ENCODE data around the gene NDUFB2.
"Not testable (repeated sequence)": the region's sequence is repeated elsewhere in the genome, so short reads cannot be mapped to it uniquely, and the experiment has no call there.

NDUFB2 gene

DNA sequence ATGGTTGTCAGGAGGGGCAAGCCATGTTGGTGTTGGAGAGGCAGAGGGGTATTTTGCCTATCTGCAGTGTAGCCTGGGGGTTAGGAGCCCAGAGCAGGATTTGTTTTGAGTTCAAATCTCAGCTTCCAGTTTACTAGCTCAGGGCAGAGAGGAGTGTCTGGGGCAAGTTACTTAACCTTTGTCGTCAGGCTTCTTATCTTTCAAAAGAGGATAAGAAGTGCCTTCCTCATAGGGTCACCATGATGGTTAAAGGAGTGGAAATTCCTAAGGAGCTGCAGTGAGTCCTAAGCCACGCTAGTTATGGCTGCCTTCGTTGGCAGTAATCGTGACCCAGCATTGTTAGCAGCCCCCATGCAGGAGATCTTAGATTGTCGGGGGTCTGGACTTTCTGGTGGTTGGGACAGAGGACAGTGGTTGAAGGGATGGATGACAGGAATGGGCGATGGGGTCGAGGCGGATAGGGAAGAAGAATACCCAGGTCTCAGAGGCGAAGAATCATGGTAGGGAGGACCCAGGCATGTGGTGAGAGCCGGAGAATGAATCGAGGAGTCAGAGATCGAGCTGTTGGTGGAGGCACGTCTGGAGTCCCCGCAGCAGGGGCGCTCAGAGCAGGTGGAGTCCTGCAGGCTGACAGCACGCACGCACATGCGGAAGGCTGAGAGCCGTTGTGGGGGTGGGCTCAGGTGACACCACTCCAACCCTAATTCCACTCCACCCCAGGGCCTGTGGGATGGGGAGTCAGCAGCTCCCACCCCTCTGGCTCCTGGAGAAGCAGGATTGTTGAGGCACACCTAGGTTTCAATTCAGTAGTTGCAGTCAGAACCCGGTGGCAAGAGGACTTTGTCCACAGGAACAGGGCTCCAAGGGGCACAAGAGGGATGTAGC, 12.2 kb upstream of the NDUFB2 start:
- TF ChIP-seq, protein P1, sequence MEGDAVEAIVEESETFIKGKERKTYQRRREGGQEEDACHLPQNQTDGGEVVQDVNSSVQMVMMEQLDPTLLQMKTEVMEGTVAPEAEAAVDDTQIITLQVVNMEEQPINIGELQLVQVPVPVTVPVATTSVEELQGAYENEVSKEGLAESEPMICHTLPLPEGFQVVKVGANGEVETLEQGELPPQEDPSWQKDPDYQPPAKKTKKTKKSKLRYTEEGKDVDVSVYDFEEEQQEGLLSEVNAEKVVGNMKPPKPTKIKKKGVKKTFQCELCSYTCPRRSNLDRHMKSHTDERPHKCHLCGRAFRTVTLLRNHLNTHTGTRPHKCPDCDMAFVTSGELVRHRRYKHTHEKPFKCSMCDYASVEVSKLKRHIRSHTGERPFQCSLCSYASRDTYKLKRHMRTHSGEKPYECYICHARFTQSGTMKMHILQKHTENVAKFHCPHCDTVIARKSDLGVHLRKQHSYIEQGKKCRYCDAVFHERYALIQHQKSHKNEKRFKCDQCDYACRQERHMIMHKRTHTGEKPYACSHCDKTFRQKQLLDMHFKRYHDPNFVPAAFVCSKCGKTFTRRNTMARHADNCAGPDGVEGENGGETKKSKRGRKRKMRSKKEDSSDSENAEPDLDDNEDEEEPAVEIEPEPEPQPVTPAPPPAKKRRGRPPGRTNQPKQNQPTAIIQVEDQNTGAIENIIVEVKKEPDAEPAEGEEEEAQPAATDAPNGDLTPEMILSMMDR (IDR thresholded peaks at IDR 0.05; ENCODE audit: insufficient read depth, low read depth, low read length, missing control alignments): no peak
- no peak for DNase-seq (ENCODE audit: low read depth)
- H3K4me3 ChIP-seq (ENCODE audit: low read depth, low read length): no peak overlapping the region

DNA sequence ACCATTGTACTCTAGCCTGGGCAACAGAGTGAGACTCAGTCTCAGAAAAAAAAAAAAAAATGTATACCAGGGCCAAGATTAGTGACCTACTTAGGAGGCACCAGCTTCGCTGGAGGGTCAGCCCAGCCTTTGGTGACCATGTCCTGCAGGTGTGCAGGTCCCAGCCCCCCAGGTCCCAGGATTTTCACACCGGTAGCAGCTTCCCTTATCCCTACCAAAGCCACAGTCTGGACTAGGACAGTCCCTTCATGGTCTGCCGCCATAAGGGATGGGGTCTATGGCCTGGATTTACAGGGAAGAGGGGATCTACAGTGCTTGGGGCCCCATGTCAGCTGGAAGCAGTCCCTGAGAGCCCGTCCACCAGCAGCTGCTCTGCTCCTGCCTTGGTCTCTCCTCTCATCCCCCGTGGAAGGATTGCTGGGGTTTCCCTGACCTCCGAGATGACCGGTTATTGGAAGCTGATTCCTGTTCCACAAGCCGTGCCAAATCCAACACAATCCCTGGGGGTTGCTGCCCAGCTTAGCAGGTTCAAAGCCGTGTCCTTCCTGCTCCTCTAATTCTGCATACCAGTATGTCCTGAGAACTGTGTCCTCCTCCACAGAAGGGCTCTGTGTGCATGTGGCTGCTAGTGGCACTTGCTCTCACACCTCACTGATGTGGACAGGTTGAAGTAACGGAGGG, 11.0 kb upstream of the NDUFB2 start:
- no peak overlapping the region for H3K4me3 ChIP-seq (ENCODE audit: low read depth, low read length)
- no peak for DNase-seq (ENCODE audit: low read depth)
- TF ChIP-seq, protein P1 (IDR thresholded peaks at IDR 0.05; ENCODE audit: insufficient read depth, low read depth, low read length, missing control alignments): no peak

DNA sequence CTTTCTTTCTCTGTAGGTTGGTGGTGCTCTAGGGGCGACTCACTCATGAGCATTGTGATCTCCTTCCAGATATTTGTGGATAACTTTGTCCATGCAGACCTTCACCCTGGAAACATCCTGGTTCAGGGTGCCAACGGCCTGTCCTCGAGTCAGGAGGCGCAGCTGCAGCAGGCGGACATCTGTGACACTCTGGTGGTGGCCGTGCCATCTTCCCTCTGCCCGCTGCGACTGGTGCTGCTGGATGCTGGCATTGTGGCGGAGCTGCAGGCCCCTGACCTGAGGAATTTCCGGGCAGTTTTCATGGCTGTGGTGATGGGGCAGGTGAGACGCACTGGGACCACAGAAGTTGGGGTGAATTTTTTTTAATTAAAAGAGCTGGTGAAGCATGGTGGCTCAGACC, 9.6 kb upstream of the NDUFB2 start:
- DNase-seq (ENCODE audit: low read depth): no peak
- TF ChIP-seq, protein P1 (IDR thresholded peaks at IDR 0.05; ENCODE audit: insufficient read depth, low read depth, low read length, missing control alignments): no peak
- H3K4me3 ChIP-seq (ENCODE audit: low read depth, low read length): no peak overlapping the region

DNA sequence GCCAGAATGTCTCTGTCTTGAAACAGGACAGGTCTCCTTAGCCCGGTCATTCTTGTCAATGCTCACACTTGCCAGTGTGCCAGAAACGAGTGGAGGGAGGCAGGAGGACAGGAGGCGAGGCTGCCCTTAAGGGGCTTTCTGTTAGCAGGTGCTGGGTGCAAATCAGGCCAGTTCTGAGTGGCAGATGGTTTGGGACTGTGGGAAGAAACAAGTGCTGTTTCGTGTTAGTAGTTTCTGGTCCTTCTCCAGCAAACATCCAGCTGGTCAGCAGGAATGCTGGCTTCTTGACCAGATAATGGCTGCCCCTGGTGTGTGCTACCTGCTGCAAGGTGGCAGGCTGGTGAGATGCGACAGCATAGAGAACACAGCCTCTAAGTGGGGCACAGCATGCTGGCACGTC, 8.2 kb upstream of the NDUFB2 start:
- TF ChIP-seq, protein P1 (IDR thresholded peaks at IDR 0.05; ENCODE audit: insufficient read depth, low read depth, low read length, missing control alignments): no peak
- DNase-seq (ENCODE audit: low read depth): no peak
- no peak overlapping the region for H3K4me3 ChIP-seq (ENCODE audit: low read depth, low read length)

DNA sequence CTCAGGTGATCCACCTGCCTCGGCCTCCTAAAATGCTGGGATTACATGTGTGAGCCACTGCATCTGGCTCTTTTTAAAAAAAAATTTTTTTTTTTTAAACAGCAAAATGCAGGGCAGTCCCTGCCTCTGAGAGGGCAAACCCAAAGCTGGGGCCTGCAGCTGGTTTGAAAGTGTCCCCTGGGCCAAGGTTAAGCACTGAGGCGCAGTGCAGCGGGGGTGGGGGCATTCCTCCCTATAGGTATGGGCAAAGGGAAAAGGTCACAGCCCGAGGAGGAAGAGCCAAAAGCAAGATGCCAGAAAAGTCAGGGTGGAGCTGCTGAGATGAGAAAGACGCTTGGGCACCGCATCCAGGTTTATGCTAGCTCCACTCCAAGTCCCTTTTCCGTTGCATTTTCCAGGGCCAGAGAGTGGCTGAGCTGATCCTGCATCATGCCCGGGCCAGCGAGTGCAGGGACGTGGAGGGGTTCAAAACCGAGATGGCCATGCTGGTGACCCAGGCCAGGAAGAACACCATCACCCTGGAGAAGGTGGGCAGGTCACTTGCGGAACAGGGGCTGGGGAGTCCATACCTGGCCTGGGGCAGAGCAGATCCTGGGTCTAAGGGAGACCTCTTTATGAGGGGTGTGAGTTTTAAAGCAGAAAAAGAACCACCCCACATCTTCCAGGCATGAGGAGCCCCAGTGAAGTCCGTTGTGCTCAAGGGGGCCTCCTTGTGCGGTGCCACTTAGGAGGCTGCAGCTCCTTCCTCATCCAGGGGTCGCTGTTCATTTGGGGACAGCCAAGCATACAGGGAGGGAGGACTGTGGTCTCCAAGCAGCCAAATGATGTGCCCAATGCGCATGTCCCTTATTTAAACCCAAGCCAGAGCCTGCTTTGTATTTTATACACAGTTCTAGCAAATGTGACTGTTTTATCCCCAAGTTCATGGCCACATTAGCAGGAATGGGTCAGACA, 7.0 kb upstream of the NDUFB2 start:
- no peak overlapping the region for H3K4me3 ChIP-seq (ENCODE audit: low read depth, low read length)
- TF ChIP-seq, protein P1 (IDR thresholded peaks at IDR 0.05; ENCODE audit: insufficient read depth, low read depth, low read length, missing control alignments): no peak
- DNase-seq (ENCODE audit: low read depth): no peak

DNA sequence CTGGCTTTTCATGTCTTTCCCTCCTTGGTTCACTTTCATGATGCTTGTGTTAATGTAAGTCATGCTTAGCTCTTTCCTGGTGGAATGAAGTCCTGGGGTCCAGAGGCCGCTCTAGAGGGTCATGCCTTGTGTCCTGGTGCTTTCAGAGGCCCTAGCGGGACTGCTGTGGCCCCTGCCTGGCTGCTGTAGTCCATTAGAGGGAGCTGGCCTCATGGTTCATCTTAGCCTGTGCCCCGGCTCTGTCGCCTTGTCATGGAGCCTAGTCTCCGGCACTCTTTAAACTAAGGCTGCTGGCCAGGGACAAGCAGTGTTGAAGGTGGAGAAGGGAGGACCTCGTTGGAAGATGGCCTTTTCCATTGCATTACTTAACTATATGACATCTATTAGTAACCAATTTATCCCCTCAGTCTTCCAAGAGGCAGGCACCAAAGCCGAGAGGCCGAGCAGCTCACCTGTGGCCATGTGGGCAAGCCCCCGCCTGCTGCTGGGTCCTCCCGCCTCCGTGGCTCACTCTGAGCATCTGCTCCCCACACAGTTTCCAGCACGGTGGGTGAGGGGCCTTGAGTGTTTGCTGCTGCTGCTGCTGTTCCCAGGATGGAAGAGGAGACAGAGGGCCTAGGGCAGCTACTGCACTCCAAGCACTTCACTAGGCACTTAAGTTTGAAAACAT, 5.0 kb upstream of the NDUFB2 start:
- H3K4me3 ChIP-seq (ENCODE audit: low read depth, low read length): no peak overlapping the region
- TF ChIP-seq, protein P1 (IDR thresholded peaks at IDR 0.05; ENCODE audit: insufficient read depth, low read depth, low read length, missing control alignments): no peak
- DNase-seq (ENCODE audit: low read depth): no peak

DNA sequence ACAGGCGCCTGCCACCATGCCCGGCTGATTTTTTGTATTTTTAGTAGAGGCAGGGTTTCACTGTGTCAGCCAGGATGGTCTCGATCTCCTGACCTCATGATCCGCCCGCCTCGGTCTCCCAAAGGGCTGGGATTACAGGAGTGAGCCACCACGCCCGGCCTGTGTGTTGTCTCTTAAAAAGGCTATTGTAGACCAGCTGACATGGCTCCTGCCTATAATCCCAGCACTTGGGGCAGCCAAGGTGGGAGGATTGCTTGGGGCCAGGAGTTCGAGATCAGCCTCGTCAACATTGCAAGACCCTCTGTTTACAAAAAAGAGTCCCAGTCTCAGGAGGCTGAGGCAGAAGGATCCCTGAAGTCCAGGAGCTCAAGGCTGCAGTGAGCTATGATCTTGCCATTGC, 2.7 kb upstream of the NDUFB2 start:
- not testable (repeated sequence) for DNase-seq (ENCODE audit: low read depth); H3K4me3 ChIP-seq (ENCODE audit: low read depth, low read length)
